Activated T-cell treated with anti-CD3 and anti-CD28 coated beads, Interleukin-2, amount 50 U/mL, for 4 hours (primary cell): Measurements from ENCODE around the gene TBXAS1. TPM values are rescaled to one million over a fixed set of nuclear protein-coding genes. Genes with fewer than 3 reads are reported as not detected.
"Not testable (repeated sequence)": the region's sequence is repeated elsewhere in the genome, so short reads cannot be mapped to it uniquely, and the experiment has no call there.

Source experiments
- ATAC-seq, 2 donors: fragments of 200-7000 bp; cut with Tn5 transposase; one replicate each; pipeline ENCODE4 v1.10.0; 2021
- DNase-seq: peaks from one replicate; pipeline ENCODE4 v3.0.0-alpha.2; 2020
- H3K27me3 Mint-ChIP-seq: one replicate; pipeline ENCODE4 v1.8.0; 2021; ENCODE audit warnings: low read depth, mixed read lengths
- H3K36me3 Mint-ChIP-seq: one replicate; pipeline ENCODE4 v1.8.0; 2022; ENCODE audit warnings: mixed read lengths; ENCODE audit not compliant: insufficient read depth
- H3K4me1 Mint-ChIP-seq: one replicate; pipeline ENCODE4 v1.8.0; 2021; ENCODE audit warnings: low read depth, mixed read lengths
- H3K4me3 Mint-ChIP-seq: one replicate; pipeline ENCODE4 v1.8.0; 2021; ENCODE audit warnings: mild to moderate bottlenecking, moderate library complexity, mixed read lengths
- H3K9me3 Mint-ChIP-seq: one replicate; pipeline ENCODE4 v1.8.0; 2021; ENCODE audit warnings: mixed read lengths
- total RNA-seq, 3 donors: library from RNA; stranded (reverse); gene quantifications; one replicate each; pipeline ENCODE4 v1.2.1, GENCODE V29; 2021

The TBXAS1 gene
- total RNA-seq, 3 donors from 2014 or later = 1.7 to 4.1 (median 4.0) TPM

DNA sequence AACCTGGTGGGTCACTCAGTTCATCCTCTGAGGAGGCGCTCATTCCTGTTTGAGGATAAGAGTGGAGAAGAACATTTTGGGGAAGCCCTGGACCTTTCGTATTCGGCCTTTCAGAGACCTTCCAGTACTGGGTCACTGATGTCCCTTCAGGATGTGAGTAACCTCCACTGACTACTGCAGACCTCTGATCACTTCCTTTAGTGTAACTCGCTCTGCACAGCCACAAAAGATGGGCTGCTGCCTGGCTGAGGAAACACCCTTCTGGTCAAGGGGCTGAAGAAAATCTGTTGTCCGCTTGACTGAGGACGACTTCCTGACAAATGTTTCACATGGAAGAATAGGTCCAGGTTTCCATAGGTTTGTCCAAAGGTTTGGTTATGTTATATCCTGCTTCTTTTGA lies 15.9 kb upstream of the TBXAS1 start:
- DNase-seq = no peak
- peaks cover 4% of the 10 kb centered on the region for H3K9me3 Mint-ChIP-seq
- H3K4me1 Mint-ChIP-seq = peaks cover 7% of the 10 kb centered on the region
- peaks cover 2% of the 10 kb centered on the region for H3K36me3 Mint-ChIP-seq
- peaks cover 3% of the 10 kb centered on the region for H3K27me3 Mint-ChIP-seq
- H3K4me3 Mint-ChIP-seq = no peak overlapping the region
- no peak for ATAC-seq

DNA sequence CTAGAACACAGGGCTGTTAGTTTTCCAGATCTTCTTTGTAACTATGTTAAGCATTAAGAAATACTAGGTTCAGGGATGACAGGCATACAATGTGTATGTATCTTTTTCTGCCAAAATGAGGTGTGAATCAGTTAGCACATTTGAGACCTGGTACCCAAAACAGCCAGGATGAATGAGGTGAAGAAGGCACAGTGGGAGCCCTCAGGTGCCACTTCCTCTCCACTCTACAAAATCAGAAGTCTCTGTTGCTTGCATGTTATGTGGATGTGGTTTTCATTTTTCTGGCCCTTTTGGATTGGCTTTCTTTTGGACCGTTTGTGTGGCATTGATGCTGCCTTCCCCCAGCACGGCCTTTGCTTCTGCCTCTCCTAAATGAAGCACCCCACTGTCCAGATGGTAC lies 15.4 kb upstream of the TBXAS1 start:
- ATAC-seq (no peak), DNase-seq (no peak)
- Mint-ChIP-seq H3K36me3 (peaks cover 2% of the 10 kb centered on the region), H3K4me1 (peaks cover 7% of the 10 kb centered on the region), H3K9me3 (peaks cover 4% of the 10 kb centered on the region), H3K4me3 (no peak overlapping the region), H3K27me3 (peaks cover under 1% of the 10 kb centered on the region)

DNA sequence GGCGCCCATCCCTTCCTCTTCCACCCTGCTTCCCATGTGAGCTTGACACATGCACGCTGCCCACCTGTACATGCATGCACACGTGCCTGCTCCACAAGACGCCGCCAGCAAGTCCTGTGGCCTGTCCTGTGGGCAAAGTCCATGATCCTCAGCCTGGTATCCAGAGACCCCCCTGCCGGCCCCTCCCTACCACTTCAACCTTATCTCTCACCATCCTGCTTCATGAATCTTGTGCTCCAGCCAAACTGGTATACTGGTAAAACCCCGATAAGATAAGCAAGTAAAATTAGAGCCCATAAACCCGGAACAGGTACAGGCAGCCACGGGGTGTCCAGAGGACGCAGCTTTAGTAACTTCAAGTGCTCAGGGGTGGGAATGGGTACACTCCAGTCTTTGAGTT lies 11.8 kb upstream of the TBXAS1 start:
- Mint-ChIP-seq H3K4me1 (peaks cover 4% of the 10 kb centered on the region), H3K4me3 (no peak overlapping the region), H3K36me3 (peaks cover 2% of the 10 kb centered on the region), H3K9me3 (peaks cover 4% of the 10 kb centered on the region), H3K27me3 (no peaks in the 10 kb centered on the region)
- ATAC-seq (no peak), DNase-seq (no peak)

DNA sequence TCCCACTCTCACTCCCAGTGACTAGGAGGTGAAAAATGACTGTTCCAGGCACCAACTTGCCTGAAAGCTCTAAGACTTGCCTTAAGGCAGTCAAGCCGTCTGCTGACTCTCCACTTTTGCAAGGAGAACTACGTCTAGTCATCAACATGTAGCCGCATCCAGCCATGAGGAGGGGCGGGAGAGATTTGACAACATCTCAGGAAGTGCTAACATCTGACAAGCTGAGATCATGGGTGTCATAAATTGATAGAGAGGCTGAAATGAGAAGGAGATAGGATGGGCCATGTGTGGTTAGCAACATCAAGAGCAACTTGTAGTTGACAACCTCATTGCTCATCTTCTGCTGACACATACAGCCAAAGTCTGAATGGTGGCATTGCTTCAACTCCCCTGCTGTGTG lies 9.0 kb upstream of the TBXAS1 start:
- ATAC-seq = peak in 1 of 2 donors; percentile 69
- peaks cover 4% of the 10 kb centered on the region for H3K9me3 Mint-ChIP-seq
- no peak for DNase-seq
- no peaks in the 10 kb centered on the region for H3K4me1 Mint-ChIP-seq
- no peak overlapping the region for H3K4me3 Mint-ChIP-seq
- peaks cover 2% of the 10 kb centered on the region for H3K36me3 Mint-ChIP-seq
- no peaks in the 10 kb centered on the region for H3K27me3 Mint-ChIP-seq

DNA sequence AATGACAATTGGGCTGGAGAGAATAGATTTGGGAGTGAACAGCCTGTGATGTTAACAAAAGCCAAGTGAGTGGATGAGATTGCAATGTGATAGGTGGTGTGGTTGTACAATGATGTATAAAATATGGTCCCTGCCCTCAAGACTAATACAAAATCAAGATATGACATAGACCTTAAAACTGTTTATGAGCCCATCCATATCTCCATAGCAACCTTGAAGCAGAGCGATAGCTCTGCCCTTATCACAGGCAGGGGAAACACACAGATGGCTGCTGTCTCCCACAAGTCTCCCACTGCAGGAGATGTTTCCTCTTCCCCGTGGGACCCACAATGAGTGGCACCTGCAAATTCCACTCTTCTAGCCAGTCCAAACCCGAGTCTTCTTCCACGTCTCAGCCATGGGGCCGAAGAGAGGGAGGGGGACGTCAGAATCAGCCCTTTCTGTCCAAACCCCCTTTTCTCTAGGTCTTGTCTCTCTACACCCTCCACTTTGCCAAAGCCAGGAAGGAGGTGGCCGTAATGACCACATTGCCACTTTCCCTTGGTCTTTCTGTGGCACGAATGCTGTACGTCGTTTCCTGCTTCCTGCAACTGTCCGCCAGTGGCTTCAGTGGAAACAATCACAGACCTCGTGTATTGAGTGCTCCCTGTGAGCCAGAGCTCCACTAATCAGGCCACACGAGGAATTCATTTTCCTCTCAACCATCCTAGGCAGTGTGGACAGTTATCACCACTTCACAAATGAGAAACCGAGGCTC lies 7.5 kb upstream of the TBXAS1 start:
- DNase-seq (no peak), ATAC-seq (no peak)
- Mint-ChIP-seq H3K36me3 (no peaks in the 10 kb centered on the region), H3K4me3 (no peak overlapping the region), H3K27me3 (no peaks in the 10 kb centered on the region), H3K4me1 (no peaks in the 10 kb centered on the region), H3K9me3 (no peaks in the 10 kb centered on the region)

DNA sequence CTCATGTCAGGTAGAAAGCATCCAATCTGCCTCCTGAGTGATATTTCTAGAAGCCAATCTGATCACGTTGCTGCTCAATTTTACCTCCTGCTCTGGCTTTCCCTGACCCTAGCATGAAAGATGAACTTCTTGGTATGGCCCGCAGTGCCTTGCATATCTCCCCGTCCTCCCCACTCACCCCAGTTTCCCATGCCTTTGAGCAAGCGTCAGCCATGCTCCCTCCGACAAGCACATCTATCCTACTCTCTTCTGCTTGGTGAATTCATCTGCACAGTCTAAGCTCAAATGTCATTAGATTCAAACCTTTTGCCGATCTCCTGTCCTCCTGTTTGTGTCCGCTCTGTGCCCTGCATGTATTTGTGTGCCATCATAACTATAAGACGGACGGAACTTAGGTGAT lies 6.2 kb upstream of the TBXAS1 start:
- no peaks in the 10 kb centered on the region for H3K27me3 Mint-ChIP-seq
- no peak for ATAC-seq

DNA sequence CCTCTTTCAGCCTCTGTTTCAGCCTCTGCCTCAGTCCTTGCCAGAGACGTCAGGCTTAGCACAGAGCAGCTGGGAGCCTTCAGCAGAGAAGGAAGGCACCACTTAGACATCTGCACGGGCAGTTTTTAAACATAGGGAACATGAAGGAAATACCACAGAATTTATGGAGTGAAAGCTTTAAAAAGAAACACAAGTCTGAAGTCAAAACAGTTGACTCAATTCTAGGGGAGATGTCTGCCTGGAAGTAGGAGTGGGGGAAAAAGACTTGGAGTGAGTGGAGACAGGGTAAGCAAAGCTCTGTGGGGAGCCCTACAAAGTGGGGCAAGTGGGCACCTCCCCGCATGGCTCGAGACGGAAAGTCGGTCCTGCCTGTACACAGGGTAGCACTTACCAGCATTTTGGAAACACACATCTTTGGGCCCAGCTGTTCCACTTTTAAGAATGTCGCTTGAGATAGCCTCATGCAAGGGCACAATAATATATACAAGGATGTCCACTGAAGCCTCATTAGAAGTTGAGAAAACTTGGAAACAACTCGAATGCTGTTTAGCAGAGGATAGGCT lies 5.0 kb upstream of the TBXAS1 start:
- ATAC-seq = no peak
- Mint-ChIP-seq H3K36me3 (no peaks in the 10 kb centered on the region), H3K9me3 (no peaks in the 10 kb centered on the region), H3K4me1 (peaks cover 12% of the 10 kb centered on the region), H3K4me3 (no peak overlapping the region), H3K27me3 (no peaks in the 10 kb centered on the region)
- DNase-seq = no peak

More for the DNA sequence above, 6.2 kb upstream of the TBXAS1 start:
- Mint-ChIP-seq H3K4me3 (no peak overlapping the region), H3K36me3 (no peaks in the 10 kb centered on the region), H3K9me3 (no peaks in the 10 kb centered on the region), H3K4me1 (peaks cover 5% of the 10 kb centered on the region)
- DNase-seq = no peak

DNA sequence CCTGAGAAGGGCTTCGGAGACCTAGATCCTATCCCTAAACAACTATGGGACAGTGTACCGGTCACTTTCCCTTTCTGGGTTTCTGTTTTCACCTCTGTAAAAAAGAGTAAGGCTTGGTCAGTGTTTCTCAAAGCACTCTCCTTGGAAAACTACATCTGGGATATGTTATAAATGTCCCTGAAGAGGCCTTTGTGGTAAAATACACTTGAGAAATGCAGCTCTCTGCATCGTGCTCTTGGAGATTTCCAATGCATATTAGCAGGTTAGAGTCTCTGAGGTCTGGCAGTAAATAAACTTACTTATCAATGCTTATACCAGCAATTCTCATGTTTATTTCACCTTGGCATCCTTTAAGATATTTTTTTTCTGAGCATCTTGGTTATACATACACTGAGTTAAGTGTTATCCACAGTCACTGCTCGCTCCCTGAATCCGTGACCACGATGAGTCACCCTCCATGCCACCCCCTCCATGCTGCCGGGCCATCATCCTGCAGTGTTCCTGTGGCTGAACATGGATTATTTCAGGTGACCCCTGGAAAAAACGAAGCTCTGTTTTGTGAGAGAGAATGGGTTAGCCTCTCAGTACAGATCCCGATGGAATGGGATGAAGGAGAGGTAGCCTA lies 3.3 kb upstream of the TBXAS1 start:
- DNase-seq (no peak), ATAC-seq (no peak)
- Mint-ChIP-seq H3K4me1 (peaks cover 30% of the 10 kb centered on the region), H3K4me3 (no peak overlapping the region), H3K9me3 (no peaks in the 10 kb centered on the region), H3K27me3 (no peaks in the 10 kb centered on the region), H3K36me3 (no peaks in the 10 kb centered on the region)

DNA sequence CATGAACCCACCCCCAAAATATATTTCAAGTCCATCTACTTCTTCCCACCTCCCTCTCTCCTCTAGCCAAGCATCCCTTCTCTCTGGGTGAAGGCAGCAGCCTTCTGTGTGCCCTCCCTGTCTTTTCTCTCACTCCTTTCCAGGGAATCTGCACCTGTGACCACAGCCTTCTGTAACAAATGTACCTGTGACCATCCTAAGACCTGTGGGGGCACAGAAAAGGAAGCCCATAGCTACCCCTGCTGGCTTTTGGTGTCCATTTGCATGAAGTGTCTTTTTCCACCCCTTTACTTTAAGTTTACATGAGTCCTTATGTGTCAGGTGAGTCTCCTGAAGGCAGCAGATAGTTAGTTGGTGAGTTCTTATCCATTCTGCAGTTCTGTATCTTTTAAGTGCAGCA lies 2.0 kb upstream of the TBXAS1 start:
- H3K9me3 Mint-ChIP-seq = no peaks in the 10 kb centered on the region
- peaks cover 37% of the 10 kb centered on the region for H3K4me1 Mint-ChIP-seq
- ATAC-seq (no peak), DNase-seq (no peak)
- H3K4me3 Mint-ChIP-seq = no peak overlapping the region
- H3K27me3 Mint-ChIP-seq = no peaks in the 10 kb centered on the region
- no peaks in the 10 kb centered on the region for H3K36me3 Mint-ChIP-seq

DNA sequence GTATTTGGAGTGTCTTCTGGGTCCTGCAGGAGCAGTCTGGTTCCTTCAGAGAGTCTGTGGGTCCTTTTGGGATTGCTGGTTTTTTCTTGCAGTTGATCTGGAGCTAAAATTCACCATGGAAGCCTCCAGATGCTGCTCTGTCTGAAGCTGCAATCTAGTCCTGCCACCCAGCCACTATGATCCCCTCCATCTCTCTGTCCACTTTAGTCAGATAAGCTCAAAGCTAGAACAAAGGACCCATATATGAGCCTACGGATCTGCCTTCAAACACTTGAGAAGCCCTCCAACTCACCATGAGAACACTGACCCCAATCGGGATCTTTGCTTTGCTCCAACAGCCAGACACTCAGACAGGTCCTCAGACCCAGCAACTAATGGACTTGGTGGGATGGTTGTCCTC lies 618 bp upstream of the TBXAS1 start:
- no peak overlapping the region for H3K4me3 Mint-ChIP-seq
- ATAC-seq (no peak), DNase-seq (no peak)
- peaks cover 37% of the 10 kb centered on the region for H3K4me1 Mint-ChIP-seq
- H3K27me3 Mint-ChIP-seq = no peaks in the 10 kb centered on the region
- H3K36me3 Mint-ChIP-seq = peaks cover 4% of the 10 kb centered on the region
- H3K9me3 Mint-ChIP-seq = peaks cover 9% of the 10 kb centered on the region

DNA sequence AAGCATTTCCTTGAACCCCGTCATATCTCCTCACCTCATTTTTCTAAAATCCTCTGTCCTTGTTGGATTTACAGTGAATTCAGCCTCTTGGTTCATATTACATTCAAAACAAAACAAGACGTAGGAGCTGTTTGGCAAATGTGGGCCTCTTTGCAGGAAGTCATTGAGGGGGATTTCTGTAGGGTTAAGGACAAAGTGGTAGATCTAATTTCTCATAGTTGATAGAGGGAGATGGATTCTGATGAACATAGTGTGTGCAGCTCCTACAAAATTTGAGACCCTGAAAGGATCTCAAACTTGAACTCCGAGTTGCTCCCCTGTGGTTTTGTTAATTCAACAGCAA lies 682 bp downstream of the TBXAS1 start:
- peaks cover 6% of the 10 kb centered on the region for H3K36me3 Mint-ChIP-seq
- peaks cover 37% of the 10 kb centered on the region for H3K4me1 Mint-ChIP-seq
- peaks cover 21% of the 10 kb centered on the region for H3K9me3 Mint-ChIP-seq
- peak overlapping the region; percentile 74 for H3K4me3 Mint-ChIP-seq
- ATAC-seq = peak; percentile 42 to 49
- DNase-seq = no peak
- H3K27me3 Mint-ChIP-seq = no peaks in the 10 kb centered on the region

DNA sequence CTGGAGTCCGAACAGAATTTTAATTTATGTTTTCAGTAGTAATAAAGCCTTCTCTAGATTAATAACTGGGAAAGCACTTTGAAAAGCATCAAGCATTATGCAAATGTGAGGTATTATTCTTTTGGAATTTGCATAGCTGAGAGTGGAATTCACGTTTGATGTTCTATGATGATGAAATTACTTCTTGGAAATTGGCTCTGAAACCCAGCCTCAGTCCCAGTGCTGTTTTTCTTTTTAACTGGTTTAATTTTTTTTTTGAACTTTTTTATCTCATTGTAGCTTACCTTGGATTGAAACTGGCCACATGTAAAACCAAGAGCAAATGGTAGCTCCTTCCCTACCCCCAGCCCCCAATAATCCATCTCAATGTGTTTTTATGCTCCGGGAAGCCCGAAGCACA lies 1.2 kb downstream of the TBXAS1 start:
- Mint-ChIP-seq H3K4me3 (peak overlapping the region; percentile 74), H3K4me1 (peaks cover 37% of the 10 kb centered on the region), H3K36me3 (peaks cover 6% of the 10 kb centered on the region), H3K9me3 (peaks cover 21% of the 10 kb centered on the region), H3K27me3 (no peaks in the 10 kb centered on the region)
- peak in 1 of 2 donors; percentile 11 for ATAC-seq
- no peak for DNase-seq

DNA sequence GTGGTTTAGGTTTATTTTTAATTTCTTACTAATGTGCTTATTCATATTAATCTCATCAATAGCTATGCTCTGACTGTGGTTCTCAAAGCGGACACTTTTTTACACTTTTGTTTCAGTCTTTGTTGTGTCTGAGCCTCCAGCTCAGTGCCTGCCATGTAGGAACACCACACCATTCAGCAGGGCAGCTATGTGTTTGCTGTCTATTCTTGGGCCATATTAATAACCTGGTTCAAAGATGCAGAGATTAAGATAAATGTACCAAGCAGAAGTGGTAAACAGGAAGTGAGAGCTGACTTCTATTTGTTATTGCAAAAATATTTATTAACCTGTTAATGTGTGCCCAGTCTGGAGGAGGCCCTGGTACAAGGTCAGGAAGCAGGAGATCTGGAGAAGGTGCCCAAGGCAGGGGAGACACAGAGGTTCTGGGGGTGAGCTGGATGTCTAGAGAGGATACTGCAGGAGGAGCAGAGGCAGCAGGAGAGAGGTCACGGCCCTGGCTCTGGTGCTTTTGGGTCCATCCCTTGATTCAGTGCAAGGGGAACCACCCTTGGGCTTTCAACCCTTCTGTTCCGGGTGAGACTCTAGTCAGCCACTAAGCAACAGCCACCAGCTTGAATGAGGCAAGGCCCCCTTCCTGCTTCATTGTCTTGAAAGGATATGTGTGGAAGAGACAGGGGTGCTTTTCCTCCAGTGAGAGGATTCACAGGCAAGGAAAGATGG lies 1.9 kb downstream of the TBXAS1 start:
- peaks cover 23% of the 10 kb centered on the region for H3K9me3 Mint-ChIP-seq
- H3K4me1 Mint-ChIP-seq = peaks cover 37% of the 10 kb centered on the region
- H3K4me3 Mint-ChIP-seq = peak overlapping the region; percentile 74
- DNase-seq (no peak), ATAC-seq (peak in 1 of 2 donors; percentile 39)
- no peaks in the 10 kb centered on the region for H3K27me3 Mint-ChIP-seq
- H3K36me3 Mint-ChIP-seq = peaks cover 6% of the 10 kb centered on the region

DNA sequence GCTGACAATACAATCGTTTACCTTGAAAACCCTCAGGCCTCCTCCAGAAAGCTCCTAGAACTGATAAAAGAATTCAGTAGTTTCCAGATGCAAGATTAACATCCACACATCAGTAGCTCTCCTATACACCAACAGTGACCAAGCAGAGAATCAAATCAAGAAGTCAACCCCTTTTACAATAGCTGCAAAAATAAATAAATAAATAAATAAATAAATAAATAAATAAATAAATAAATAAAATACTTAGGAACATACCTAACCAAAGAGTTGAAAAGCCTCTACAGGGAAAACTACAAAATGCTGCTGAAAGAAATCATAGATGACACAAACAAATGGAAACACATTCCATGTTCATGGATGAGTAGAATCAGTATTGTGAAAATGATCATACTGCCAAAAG lies 6.8 kb downstream of the TBXAS1 start:
- H3K4me1 Mint-ChIP-seq, ATAC-seq, H3K36me3 Mint-ChIP-seq, H3K27me3 Mint-ChIP-seq, DNase-seq, H3K4me3 Mint-ChIP-seq: not testable (repeated sequence)
- peaks cover 34% of the 10 kb centered on the region for H3K9me3 Mint-ChIP-seq
